Stimulated activated CD8-positive, alpha-beta memory T cell treated with anti-CD3 and anti-CD28 coated beads, Interleukin-2, amount 100 ng/mL, for 48 hours (primary cell): ENCODE data around the gene CTPS2.
"Not testable (repeated sequence)": the region's sequence is repeated elsewhere in the genome, so short reads cannot be mapped to it uniquely, and the experiment has no call there.

Experiments
- DNase-seq, 2 donors: peaks; one replicate each; pipeline ENCODE4 v3.0.0-alpha.2; 2020; ENCODE audit warnings: low read depth in 2 of 2

CTPS2 gene

GRCh38 chrX:16604337-16604736 is 108.1 kb downstream of the CTPS2 start:
- DNase-seq, result no peak

GRCh38 chrX:16603822-16604221 is 108.6 kb downstream of the CTPS2 start:
- DNase-seq, result no peak

- DNase-seq, result not testable (repeated sequence)
Observed at GRCh38 chrX:16603235-16603634, 109.2 kb downstream of the CTPS2 start.

- DNase-seq, result no peak
Observed at GRCh38 chrX:16601885-16602284, 110.6 kb downstream of the CTPS2 start.

- no peak for DNase-seq
Observed at GRCh38 chrX:16594490-16594889, 118.0 kb downstream of the CTPS2 start.

GRCh38 chrX:16593801-16594200 is 118.7 kb downstream of the CTPS2 start:
- no peak for DNase-seq

- DNase-seq, result no peak
Observed at GRCh38 chrX:16592194-16592770, 120.2 kb downstream of the CTPS2 start.

- no peak for DNase-seq
Observed at GRCh38 chrX:16589826-16590225, 122.6 kb downstream of the CTPS2 start.

- DNase-seq, result no peak
Observed at GRCh38 chrX:16589211-16589610, 123.3 kb downstream of the CTPS2 start.

- DNase-seq, result no peak
Observed at GRCh38 chrX:16588266-16588665, 124.2 kb downstream of the CTPS2 start.

- no peak for DNase-seq
Observed at GRCh38 chrX:16587836-16588235, 124.6 kb downstream of the CTPS2 start.

- no peak for DNase-seq
Observed at GRCh38 chrX:16586377-16587112, 125.9 kb downstream of the CTPS2 start.

- no peak for DNase-seq
Observed at GRCh38 chrX:16585486-16586376, 126.7 kb downstream of the CTPS2 start.

- DNase-seq, result not testable (repeated sequence)
Observed at GRCh38 chrX:16580004-16580797, 132.3 kb downstream of the CTPS2 start.

GRCh38 chrX:16579517-16579916 is 133.0 kb downstream of the CTPS2 start:
- no peak for DNase-seq

GRCh38 chrX:16578218-16578617 is 134.3 kb downstream of the CTPS2 start:
- no peak for DNase-seq

- no peak for DNase-seq
Observed at GRCh38 chrX:16577483-16578029, 134.9 kb downstream of the CTPS2 start.

GRCh38 chrX:16575388-16575787 is 137.1 kb downstream of the CTPS2 start:
- DNase-seq, result not testable (repeated sequence)

- DNase-seq, result no peak
Observed at GRCh38 chrX:16573781-16574180, 138.7 kb downstream of the CTPS2 start.

GRCh38 chrX:16567681-16568080 is 144.8 kb downstream of the CTPS2 start:
- no peak for DNase-seq

- DNase-seq, result no peak
Observed at GRCh38 chrX:16566571-16566970, 145.9 kb downstream of the CTPS2 start.
